ENCODE results near the gene GABRG3.

GABRG3 gene

GRCh38 chr15:27293607-27294006, 322.6 kb downstream of the GABRG3 start:
- DNase-seq = no peak
- TF ChIP-seq CTCF (IDR thresholded peaks at IDR 0.05; ENCODE audit: low read depth, low read length) = no peak
- Histone ChIP-seq H3K4me1 (no peaks in the 10 kb centered on the region), H3K36me3 (no peaks in the 10 kb centered on the region), H3K4me3 (ENCODE audit: low read depth, low read length) (no peak overlapping the region), H3K9me3 (no peaks in the 10 kb centered on the region), H3K27me3 (no peaks in the 10 kb centered on the region)

- Histone ChIP-seq H3K27me3 (no peaks in the 10 kb centered on the region), H3K4me3 (ENCODE audit: low read depth, low read length) (no peak overlapping the region), H3K36me3 (no peaks in the 10 kb centered on the region), H3K4me1 (no peaks in the 10 kb centered on the region), H3K9me3 (no peaks in the 10 kb centered on the region; the same call in 1 of the 2 replicates)
- no peak for DNase-seq
- TF ChIP-seq CTCF (IDR thresholded peaks at IDR 0.05; ENCODE audit: low read depth, low read length) = no peak
Measured at GRCh38 chr15:27317736-27318135, 346.8 kb downstream of the GABRG3 start.

- TF ChIP-seq CTCF (IDR thresholded peaks at IDR 0.05; ENCODE audit: low read depth, low read length) = no peak
- Histone ChIP-seq H3K27me3 (no peaks in the 10 kb centered on the region), H3K36me3 (no peaks in the 10 kb centered on the region), H3K4me1 (no peaks in the 10 kb centered on the region), H3K4me3 (ENCODE audit: low read depth, low read length) (no peak overlapping the region), H3K9me3 (no peaks in the 10 kb centered on the region)
- no peak for DNase-seq
Measured at GRCh38 chr15:27323801-27324200, 352.8 kb downstream of the GABRG3 start.

- H3K9me3 ChIP-seq = no peaks in the 10 kb centered on the region
- H3K4me3 ChIP-seq (ENCODE audit: low read depth, low read length) = no peak overlapping the region
- TF ChIP-seq CTCF (IDR thresholded peaks at IDR 0.05; ENCODE audit: low read depth, low read length) = no peak
- no peak for DNase-seq
- H3K27me3 ChIP-seq = no peaks in the 10 kb centered on the region
- H3K4me1 ChIP-seq = no peaks in the 10 kb centered on the region
- no peaks in the 10 kb centered on the region for H3K36me3 ChIP-seq
Measured at GRCh38 chr15:27324886-27325615, 354.1 kb downstream of the GABRG3 start.

GRCh38 chr15:27327467-27328025, 356.6 kb downstream of the GABRG3 start:
- Histone ChIP-seq H3K9me3 (no peaks in the 10 kb centered on the region), H3K36me3 (no peaks in the 10 kb centered on the region), H3K27me3 (no peaks in the 10 kb centered on the region), H3K4me1 (no peaks in the 10 kb centered on the region), H3K4me3 (ENCODE audit: low read depth, low read length) (no peak overlapping the region)
- peak; percentile 56 for DNase-seq
- TF ChIP-seq CTCF (IDR thresholded peaks at IDR 0.05; ENCODE audit: low read depth, low read length) = no peak

GRCh38 chr15:27328186-27328585, 357.2 kb downstream of the GABRG3 start:
- DNase-seq = no peak

More at GRCh38 chr15:27328186-27328585, 357.2 kb downstream of the GABRG3 start:
- TF ChIP-seq CTCF (IDR thresholded peaks at IDR 0.05; ENCODE audit: low read depth, low read length) = no peak
- Histone ChIP-seq H3K9me3 (no peaks in the 10 kb centered on the region), H3K4me3 (ENCODE audit: low read depth, low read length) (no peak overlapping the region), H3K27me3 (no peaks in the 10 kb centered on the region), H3K4me1 (no peaks in the 10 kb centered on the region), H3K36me3 (no peaks in the 10 kb centered on the region)
